Measurements from ENCODE around the gene ZSWIM7.

The ZSWIM7 gene

GRCh38 chr17:15999141-15999973 is at the start of gene ZSWIM7, which contains the start of gene TTC19:
TSS of gene ZSWIM7 (minus strand) at chr17:15999704. CDS start at chr17:15999594, 110 bp downstream.
TSS of gene TTC19 (plus strand) at chr17:15999824. CDS start at chr17:15999849, 25 bp downstream.
- DNase-seq, result peak; percentile 98

DNA sequence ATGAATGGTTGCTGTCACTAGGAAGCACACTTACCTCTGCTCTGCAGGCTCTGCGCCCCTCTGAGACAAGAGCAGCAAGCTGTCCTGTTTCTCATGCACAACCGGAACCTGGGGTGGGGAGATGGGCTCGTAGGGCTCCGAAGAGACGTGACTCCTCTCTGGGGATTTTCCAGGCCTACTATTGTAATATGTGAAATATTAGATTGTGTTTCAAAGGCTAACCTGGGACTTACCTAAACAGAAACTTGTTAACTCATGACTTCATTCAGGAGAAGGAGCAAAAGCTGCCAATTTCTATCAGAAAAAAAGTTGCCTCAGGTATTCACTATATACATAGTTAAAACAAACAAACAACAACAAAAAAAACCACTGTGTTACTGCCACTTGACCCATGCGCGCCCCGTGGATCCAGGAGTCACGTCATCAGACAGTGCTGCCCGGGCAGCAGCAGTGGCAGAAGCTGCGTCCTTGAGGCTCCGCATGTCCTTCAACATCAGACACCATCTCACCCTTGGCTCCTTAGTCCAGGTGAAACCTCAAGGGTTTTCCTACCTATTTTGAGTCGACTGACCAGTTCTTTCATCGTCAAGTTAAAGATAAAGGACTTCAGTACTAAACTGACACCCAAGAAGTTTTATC is 49.4 kb upstream of the ZSWIM7 start:
- DNase-seq, result no peak

- no peak for DNase-seq
These were observed 47.5 kb upstream of the ZSWIM7 start for GRCh38 chr17:16046966-16047365.

DNA sequence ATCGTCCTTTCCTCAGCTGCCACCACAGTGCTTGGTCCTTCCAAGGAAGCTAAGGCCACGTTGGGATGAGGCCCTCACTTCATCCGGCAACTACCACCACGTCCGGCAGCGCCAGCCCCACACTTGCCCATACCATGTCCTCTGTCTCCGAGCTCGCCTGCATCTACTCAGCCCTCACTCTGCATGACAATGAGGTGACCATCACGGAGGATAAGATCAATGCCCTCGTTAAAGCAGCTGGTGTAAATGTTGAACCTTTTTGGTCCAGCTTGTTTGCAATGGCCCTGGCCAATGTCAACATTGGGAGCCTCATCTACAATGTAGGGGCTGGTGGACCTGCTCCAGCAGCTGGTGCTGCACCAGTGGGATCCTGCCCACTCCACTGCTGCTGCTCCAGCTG is 45.0 kb upstream of the ZSWIM7 start:
- DNase-seq, result no peak

- DNase-seq, result peak; percentile 25
These were observed 41.3 kb upstream of the ZSWIM7 start for GRCh38 chr17:16040710-16041251.

- DNase-seq, result no peak
These were observed 38.1 kb upstream of the ZSWIM7 start for GRCh38 chr17:16037636-16038035.

GRCh38 chr17:16036261-16036660 is 36.8 kb upstream of the ZSWIM7 start:
- no peak for DNase-seq

DNA sequence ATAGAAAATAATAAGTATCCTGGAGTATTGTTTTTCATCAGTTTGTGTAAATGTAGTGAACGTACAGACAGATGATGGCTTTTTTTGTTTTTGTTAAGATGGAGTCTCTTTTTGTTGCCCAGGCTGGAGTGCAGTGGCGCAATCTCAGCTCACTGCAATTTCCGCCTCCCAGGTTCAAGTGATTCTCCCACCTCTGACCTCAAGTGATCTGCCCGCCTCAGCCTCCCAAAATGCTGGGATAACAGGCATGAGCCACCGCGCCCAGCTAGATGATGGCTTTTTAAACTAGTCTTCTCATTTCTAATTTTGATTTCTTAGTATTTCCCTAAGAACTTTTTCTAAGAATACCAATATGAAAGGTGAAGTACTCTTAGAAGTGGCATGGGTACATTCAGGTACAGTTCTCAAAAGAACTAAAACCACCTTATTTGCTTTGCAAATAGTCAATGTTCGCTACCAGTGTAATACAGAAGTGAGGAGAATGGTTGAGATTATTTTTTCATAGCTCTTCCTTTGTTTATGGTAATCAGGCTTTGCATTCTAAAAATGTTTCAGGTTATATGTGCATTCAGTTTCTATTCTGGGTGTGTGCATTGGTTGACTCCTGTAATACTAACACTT is 34.3 kb upstream of the ZSWIM7 start:
- DNase-seq, result no peak

GRCh38 chr17:16027708-16028584 is 28.4 kb upstream of the ZSWIM7 start:
- peak; percentile 95 for DNase-seq

DNA sequence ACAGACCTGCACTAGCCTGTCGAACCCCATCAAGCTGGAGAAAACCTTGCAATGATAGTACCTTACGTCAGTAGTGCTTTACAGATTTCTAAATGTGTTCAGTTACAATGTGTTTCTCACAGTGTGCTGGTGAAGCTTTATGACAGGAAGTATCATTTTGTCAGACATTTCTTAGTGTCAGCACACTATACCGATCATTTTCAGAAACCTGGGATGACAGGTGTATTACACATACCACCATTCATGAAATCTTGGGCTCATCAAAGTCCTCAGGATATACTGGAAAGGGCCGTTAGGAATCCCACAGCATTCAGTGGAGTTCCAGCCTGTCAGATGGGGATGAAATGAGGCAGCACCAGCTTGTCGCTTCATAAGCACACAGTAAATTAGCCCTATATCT is 27.4 kb upstream of the ZSWIM7 start:
- DNase-seq, result no peak

- DNase-seq, result no peak
These were observed 25.7 kb upstream of the ZSWIM7 start for GRCh38 chr17:16025202-16025601.

DNA sequence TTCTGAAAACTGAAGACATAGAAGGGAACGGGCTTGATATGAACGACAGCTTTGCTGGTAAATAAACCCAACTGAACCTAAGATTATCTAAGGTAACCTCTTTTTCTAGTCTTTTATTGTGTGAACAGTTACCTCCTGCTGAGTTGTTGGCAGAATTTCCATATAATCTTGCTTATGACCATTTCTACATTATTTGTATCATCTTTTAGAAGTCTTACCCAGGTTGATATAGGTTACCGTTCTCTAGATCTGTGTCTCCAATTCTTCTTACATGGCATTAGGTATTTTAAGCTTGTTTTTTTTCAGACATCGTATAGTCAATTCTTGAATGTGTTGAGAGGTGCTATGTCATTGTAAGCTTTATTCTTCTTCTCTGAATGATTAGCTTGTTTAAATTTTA is 24.4 kb upstream of the ZSWIM7 start:
- no peak for DNase-seq

DNA sequence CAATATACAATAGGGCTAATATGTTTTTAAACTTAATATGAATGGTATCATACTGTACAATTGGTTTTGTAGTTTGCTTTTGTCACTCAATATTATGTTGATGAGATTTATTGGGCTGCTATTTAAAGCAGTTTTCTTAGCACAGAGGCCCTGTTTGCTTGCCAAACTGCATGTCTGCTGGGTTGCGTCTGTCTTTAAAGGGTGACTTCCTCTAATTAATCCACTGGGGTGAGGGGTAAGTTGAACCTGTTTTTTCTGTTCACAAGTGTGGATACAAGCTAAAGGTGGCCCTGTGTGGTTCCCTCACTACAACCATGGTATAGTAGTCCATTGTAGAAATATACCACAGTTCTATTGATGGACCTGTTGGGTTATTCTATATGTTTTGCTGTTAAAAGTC is 19.8 kb upstream of the ZSWIM7 start:
- no peak for DNase-seq

DNA sequence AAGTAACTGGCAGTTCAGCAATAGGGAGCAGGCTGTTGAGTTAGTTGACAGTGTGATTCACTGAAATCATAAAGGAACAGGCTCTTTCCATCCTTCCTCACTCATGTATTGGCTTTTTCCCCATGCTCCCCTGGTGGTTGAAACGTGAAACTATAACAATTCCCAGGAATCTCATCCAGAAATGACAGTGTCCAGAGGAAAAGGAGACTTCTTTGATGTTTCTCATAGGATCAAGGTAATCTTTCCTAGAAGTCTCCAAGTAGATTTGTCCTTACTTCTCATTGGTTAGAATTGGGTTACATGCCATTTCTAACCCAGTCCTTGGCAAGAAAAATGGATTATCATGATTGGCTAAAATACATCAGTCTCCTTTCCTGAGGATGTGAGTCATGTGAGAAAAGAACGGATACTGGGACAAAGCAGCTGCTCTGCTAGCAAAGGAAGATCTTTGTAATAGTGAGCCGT is 14.5 kb upstream of the ZSWIM7 start:
- DNase-seq, result peak; percentile 81

GRCh38 chr17:16007439-16007838 is 7.9 kb upstream of the ZSWIM7 start:
- no peak for DNase-seq

- no peak for DNase-seq
These were observed 6.1 kb upstream of the ZSWIM7 start for GRCh38 chr17:16005636-16006035.

GRCh38 chr17:16003841-16004240 is 4.3 kb upstream of the ZSWIM7 start:
- no peak for DNase-seq

- DNase-seq, result no peak
These were observed 3.3 kb upstream of the ZSWIM7 start for GRCh38 chr17:16002708-16003260.

GRCh38 chr17:16001226-16001897 is 1.9 kb upstream of the ZSWIM7 start:
- peak; percentile 22 for DNase-seq

DNA sequence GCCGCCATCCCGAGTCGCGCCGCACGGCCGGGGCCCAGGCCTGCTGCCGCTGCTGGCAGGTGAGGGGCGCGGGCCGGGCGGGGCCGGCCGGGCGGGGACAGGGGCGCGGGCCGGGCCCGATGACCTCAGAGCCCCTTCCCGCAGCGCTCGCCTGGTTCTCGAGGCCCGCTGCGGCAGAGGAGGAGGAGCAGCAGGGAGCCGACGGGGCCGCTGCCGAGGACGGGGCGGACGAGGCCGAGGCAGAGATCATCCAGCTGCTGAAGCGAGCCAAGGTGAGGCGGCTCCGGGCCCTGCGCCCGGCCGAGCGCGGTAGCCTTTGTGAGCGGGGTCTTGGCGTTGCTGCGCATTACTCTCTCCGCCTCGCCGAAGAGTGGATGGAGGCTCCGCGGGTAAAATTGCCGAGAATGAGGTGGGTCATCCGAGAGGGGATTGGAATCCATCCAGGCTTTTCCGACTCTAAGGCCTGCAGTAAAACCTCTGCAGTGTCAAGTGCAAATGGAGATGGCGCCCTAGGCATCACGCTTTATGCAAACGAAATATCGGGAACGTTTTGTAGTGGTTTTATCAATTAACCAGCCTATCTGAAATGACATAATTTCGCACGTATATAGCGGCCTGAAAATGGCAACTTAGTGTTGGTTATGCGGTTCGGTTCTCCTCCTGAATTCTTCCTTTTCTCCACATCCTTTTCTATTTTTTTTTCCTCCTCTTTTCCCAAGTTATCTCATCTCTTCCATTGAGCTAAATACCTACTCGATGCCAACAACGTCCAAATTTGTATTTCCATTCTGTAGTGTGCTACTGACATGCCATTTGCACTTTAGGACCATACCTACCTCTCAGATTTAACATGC is 697 bp upstream of the ZSWIM7 start:
- no peak for DNase-seq
